Neural cell (in vitro differentiated cells): Measurements from ENCODE around the gene PARVG.

Experiments used
- POLR2AphosphoS5 ChIP-seq: IDR thresholded peaks from 2 replicates; pipeline ENCODE4 v1.6.1; 2012
- TF ChIP-seq, protein P1 (sequence below): IDR thresholded peaks from 2 replicates; pipeline ENCODE4 v1.6.1; 2012; ENCODE audit warnings: borderline replicate concordance
- TF ChIP-seq, protein P2 (sequence below): fragments of 450-650 bp; IDR thresholded peaks from 2 replicates; pipeline ENCODE4 v1.5.1; 2014; ENCODE audit warnings: antibody characterized with exemption, mild to moderate bottlenecking, moderate library complexity; ENCODE audit not compliant: poor library complexity, severe bottlenecking

DNA sequence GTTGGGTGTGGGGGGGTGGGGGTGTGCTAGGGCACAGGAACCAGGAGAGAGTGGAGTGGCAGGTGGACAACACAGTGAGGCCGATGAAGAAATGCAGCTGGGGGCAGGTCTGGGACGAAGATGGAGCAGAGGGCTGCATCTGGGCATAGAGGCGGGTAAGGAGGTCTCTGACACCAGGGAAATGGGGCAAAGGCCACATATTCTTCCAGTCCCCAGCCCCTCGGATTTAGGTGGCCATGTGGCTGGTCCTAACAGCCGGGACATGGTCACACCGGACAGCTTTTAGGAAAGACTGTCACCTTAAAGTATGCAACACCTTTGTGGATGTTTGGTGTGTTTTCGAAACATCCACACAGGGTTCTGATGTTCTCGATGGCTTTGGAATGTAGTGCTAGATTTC is 5.0 kb upstream of the PARVG start:
- TF ChIP-seq, protein P1, sequence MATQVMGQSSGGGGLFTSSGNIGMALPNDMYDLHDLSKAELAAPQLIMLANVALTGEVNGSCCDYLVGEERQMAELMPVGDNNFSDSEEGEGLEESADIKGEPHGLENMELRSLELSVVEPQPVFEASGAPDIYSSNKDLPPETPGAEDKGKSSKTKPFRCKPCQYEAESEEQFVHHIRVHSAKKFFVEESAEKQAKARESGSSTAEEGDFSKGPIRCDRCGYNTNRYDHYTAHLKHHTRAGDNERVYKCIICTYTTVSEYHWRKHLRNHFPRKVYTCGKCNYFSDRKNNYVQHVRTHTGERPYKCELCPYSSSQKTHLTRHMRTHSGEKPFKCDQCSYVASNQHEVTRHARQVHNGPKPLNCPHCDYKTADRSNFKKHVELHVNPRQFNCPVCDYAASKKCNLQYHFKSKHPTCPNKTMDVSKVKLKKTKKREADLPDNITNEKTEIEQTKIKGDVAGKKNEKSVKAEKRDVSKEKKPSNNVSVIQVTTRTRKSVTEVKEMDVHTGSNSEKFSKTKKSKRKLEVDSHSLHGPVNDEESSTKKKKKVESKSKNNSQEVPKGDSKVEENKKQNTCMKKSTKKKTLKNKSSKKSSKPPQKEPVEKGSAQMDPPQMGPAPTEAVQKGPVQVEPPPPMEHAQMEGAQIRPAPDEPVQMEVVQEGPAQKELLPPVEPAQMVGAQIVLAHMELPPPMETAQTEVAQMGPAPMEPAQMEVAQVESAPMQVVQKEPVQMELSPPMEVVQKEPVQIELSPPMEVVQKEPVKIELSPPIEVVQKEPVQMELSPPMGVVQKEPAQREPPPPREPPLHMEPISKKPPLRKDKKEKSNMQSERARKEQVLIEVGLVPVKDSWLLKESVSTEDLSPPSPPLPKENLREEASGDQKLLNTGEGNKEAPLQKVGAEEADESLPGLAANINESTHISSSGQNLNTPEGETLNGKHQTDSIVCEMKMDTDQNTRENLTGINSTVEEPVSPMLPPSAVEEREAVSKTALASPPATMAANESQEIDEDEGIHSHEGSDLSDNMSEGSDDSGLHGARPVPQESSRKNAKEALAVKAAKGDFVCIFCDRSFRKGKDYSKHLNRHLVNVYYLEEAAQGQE: no peak
- TF ChIP-seq, protein P2, sequence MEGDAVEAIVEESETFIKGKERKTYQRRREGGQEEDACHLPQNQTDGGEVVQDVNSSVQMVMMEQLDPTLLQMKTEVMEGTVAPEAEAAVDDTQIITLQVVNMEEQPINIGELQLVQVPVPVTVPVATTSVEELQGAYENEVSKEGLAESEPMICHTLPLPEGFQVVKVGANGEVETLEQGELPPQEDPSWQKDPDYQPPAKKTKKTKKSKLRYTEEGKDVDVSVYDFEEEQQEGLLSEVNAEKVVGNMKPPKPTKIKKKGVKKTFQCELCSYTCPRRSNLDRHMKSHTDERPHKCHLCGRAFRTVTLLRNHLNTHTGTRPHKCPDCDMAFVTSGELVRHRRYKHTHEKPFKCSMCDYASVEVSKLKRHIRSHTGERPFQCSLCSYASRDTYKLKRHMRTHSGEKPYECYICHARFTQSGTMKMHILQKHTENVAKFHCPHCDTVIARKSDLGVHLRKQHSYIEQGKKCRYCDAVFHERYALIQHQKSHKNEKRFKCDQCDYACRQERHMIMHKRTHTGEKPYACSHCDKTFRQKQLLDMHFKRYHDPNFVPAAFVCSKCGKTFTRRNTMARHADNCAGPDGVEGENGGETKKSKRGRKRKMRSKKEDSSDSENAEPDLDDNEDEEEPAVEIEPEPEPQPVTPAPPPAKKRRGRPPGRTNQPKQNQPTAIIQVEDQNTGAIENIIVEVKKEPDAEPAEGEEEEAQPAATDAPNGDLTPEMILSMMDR: no peak
- no peak for TF ChIP-seq POLR2AphosphoS5
